ENCODE measurements around the gene UQCR11.
"Not testable (repeated sequence)": the region's sequence is repeated elsewhere in the genome, so short reads cannot be mapped to it uniquely, and the experiment has no call there.

The UQCR11 gene

DNA sequence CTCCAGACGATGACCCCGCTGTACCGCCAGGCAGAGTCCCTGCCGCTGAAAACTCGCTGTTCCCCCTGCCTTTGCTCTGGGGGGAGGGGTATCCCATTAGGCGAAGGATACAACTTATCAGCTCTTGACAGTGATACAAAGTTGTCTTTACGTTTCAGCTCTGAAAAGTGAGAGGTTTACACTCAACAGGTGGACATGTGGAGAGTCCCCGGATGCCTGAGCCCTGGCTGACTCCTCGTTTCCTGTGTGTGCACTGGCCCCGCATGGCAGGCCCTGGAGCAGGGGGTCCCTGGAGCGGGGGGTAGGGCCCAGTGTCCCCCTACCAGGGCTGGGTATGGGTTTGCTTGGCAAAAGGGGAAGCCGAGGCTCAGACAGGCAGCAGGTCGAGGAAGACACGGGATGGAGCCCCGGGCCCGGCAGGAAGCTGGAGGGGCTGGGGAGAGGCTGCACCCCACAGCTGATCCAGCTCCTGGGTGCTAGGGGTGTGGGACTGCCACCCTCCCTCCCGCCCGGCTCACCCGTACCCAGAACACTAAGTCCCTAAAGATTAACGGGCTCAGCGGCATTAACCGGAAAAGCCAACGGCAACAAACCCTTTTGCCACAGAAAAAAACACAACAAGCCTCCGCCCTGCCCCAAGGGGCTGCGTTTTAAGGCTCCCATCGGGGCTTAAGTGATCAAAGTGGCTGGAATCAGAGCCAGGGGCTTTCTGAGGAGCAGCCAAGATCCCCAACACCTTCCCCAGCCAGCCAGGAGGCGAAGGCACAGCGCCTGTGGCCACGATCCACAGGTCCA, 41.6 kb upstream of the UQCR11 start:
- Mint-ChIP-seq H3K27ac (no peak overlapping the region), H3K27me3 (no peaks in the 10 kb centered on the region), H3K9me3 (no peaks in the 10 kb centered on the region), H3K4me1 (peaks cover 16% of the 10 kb centered on the region), H3K36me3 (peaks cover 9% of the 10 kb centered on the region), H3K4me3 (no peak overlapping the region)
- CTCF ChIA-PET: no interaction called here
- no peak for DNase-seq

DNA sequence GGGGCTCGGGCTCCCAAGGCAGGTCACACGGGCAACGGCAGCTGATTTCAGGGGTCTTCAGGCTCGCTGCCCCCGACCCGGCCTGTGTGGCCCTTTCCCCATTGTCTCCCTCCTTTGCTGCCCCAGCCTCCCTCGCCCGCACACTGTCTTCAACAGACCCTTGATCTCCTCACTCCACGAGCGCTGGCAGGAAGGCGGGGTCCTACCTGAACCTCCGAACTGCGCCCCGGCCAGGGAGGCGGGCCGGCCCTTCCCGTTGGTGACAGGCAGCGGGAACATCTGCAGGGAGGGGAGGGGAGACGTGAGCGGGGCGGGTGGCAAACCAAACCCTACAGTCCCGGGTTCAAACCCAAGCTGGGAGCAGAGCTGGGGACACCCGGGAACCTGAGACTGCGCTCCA, 40.9 kb upstream of the UQCR11 start:
- Mint-ChIP-seq H3K27ac (no peak overlapping the region), H3K36me3 (peaks cover 10% of the 10 kb centered on the region)
- CTCF ChIA-PET: no interaction called here

DNA sequence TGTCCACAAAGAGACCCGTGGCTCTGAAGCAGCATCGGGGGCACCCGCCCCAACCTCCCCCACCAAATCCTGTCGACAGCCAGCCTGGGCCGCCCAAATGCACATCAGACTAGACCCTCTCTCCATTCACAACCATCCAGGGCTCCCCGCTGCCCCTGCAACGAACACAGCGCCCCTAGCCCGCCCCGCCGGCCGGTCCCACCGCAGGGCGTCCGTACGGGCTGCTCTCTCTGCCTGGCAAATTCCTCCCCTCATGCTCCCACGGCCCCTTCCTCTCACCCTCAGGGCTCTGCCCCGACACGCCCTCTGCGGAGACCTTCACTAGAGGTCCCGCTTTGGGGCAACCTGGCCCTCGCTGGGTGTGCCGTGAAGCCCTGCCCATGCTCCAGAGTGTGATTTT, 40.0 kb upstream of the UQCR11 start:
- no peaks in the 10 kb centered on the region for H3K27me3 Mint-ChIP-seq
- no peak overlapping the region for H3K27ac Mint-ChIP-seq
- no peak for DNase-seq
- no peak overlapping the region for H3K4me3 Mint-ChIP-seq
- CTCF ChIA-PET: no interaction called here
- H3K36me3 Mint-ChIP-seq: peaks cover 11% of the 10 kb centered on the region
- no peaks in the 10 kb centered on the region for H3K9me3 Mint-ChIP-seq
- H3K4me1 Mint-ChIP-seq: peaks cover 9% of the 10 kb centered on the region

More for the DNA sequence above, 40.9 kb upstream of the UQCR11 start:
- no peaks in the 10 kb centered on the region for H3K9me3 Mint-ChIP-seq
- DNase-seq: no peak
- no peak overlapping the region for H3K4me3 Mint-ChIP-seq
- no peaks in the 10 kb centered on the region for H3K27me3 Mint-ChIP-seq
- peaks cover 16% of the 10 kb centered on the region for H3K4me1 Mint-ChIP-seq

- CTCF ChIA-PET: no interaction called here
- Mint-ChIP-seq H3K27me3 (no peaks in the 10 kb centered on the region), H3K9me3 (no peaks in the 10 kb centered on the region), H3K4me3 (no peak overlapping the region), H3K4me1 (peaks cover 6% of the 10 kb centered on the region), H3K36me3 (peaks cover 18% of the 10 kb centered on the region), H3K27ac (no peak overlapping the region)
- no peak for DNase-seq
Measured at GRCh38 chr19:1644070-1644469, 38.8 kb upstream of the UQCR11 start.

- not testable (repeated sequence) for DNase-seq, H3K27me3 Mint-ChIP-seq, H3K27ac Mint-ChIP-seq, H3K4me1 Mint-ChIP-seq, H3K9me3 Mint-ChIP-seq, H3K4me3 Mint-ChIP-seq
- CTCF ChIA-PET: interaction anchor here (1.3 kb wide), 1 partner anchor 30 kb away, joined by 3 read pairs; no protein-coding TSS in a partner anchor
- peaks cover 31% of the 10 kb centered on the region for H3K36me3 Mint-ChIP-seq
Measured at GRCh38 chr19:1640893-1641448, 35.7 kb upstream of the UQCR11 start.

- no peak for DNase-seq
- CTCF ChIA-PET: no interaction called here
- H3K4me1 Mint-ChIP-seq: peaks cover 2% of the 10 kb centered on the region
- H3K4me3 Mint-ChIP-seq: no peak overlapping the region
- no peaks in the 10 kb centered on the region for H3K9me3 Mint-ChIP-seq
- H3K36me3 Mint-ChIP-seq: peaks cover 36% of the 10 kb centered on the region
- H3K27ac Mint-ChIP-seq: no peak overlapping the region
- H3K27me3 Mint-ChIP-seq: no peaks in the 10 kb centered on the region
Measured at GRCh38 chr19:1636325-1637236, 31.3 kb upstream of the UQCR11 start.

DNA sequence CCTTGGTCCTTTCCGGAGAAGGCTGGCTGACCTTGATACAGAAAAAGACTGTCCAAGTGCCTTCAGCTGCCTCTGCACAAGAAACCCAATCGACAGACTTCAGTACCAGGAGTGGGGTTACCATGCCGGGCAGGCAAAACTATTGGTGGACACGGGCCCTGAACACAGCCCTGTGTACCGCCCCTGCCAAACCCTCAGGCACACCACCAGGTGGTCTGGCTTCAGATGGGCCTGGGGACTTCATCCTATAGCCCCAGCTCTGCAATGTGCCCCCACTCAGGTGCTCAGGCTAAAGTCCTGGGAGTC, 29.6 kb upstream of the UQCR11 start:
- H3K4me1 Mint-ChIP-seq: peaks cover 2% of the 10 kb centered on the region
- H3K27ac Mint-ChIP-seq: no peak overlapping the region
- no peaks in the 10 kb centered on the region for H3K9me3 Mint-ChIP-seq
- DNase-seq: no peak
- no peak overlapping the region for H3K4me3 Mint-ChIP-seq
- peaks cover 34% of the 10 kb centered on the region for H3K36me3 Mint-ChIP-seq
- no peaks in the 10 kb centered on the region for H3K27me3 Mint-ChIP-seq
- CTCF ChIA-PET: no interaction called here

GRCh38 chr19:1634242-1634937, 29.1 kb upstream of the UQCR11 start:
- Mint-ChIP-seq H3K36me3 (peaks cover 30% of the 10 kb centered on the region), H3K27me3 (no peaks in the 10 kb centered on the region), H3K4me1 (no peaks in the 10 kb centered on the region), H3K27ac (no peak overlapping the region), H3K9me3 (no peaks in the 10 kb centered on the region), H3K4me3 (no peak overlapping the region)
- no peak for DNase-seq
- CTCF ChIA-PET: no interaction called here

- Mint-ChIP-seq H3K27ac (no peak overlapping the region), H3K9me3 (no peaks in the 10 kb centered on the region), H3K4me3 (no peak overlapping the region), H3K36me3 (peaks cover 22% of the 10 kb centered on the region), H3K4me1 (no peaks in the 10 kb centered on the region), H3K27me3 (no peaks in the 10 kb centered on the region)
- CTCF ChIA-PET: no interaction called here
- DNase-seq: no peak
Measured at GRCh38 chr19:1633269-1633826, 28.1 kb upstream of the UQCR11 start.

GRCh38 chr19:1632462-1633268, 27.4 kb upstream of the UQCR11 start:
- no peak for DNase-seq
- Mint-ChIP-seq H3K4me3 (no peak overlapping the region), H3K9me3 (no peaks in the 10 kb centered on the region), H3K27me3 (no peaks in the 10 kb centered on the region), H3K27ac (no peak overlapping the region), H3K4me1 (no peaks in the 10 kb centered on the region), H3K36me3 (peaks cover 18% of the 10 kb centered on the region)
- CTCF ChIA-PET: no interaction called here

- Mint-ChIP-seq H3K9me3 (no peaks in the 10 kb centered on the region), H3K4me3 (no peak overlapping the region), H3K36me3 (peaks cover 17% of the 10 kb centered on the region), H3K27me3 (no peaks in the 10 kb centered on the region), H3K4me1 (no peaks in the 10 kb centered on the region), H3K27ac (no peak overlapping the region)
- CTCF ChIA-PET: no interaction called here
- no peak for DNase-seq
Measured at GRCh38 chr19:1631557-1632100, 26.4 kb upstream of the UQCR11 start.

- Mint-ChIP-seq H3K36me3 (peaks cover 15% of the 10 kb centered on the region), H3K9me3 (no peaks in the 10 kb centered on the region), H3K27me3 (no peaks in the 10 kb centered on the region), H3K27ac (no peak overlapping the region), H3K4me3 (no peak overlapping the region), H3K4me1 (no peaks in the 10 kb centered on the region)
- CTCF ChIA-PET: no interaction called here
- DNase-seq: no peak
Measured at GRCh38 chr19:1630811-1631210, 25.5 kb upstream of the UQCR11 start.

DNA sequence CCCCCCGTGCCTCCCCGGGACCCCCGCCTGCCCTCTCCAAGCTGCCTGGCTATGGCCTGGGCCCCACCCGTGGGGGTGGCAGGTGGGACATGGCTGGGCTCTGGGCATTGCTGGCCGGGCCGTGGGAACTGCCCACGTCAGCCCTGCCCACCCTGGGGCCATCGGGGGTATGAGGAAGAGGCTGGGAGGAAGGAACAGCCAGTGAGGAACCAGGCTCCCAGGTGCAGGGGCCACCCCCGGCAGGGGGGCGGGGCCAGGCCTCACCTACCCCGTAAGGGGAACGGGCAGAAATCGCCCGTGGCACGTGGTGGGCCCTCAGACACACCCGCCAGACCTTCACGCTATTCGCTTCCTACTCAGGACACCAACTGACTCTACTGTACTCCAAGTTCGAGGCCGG, 24.8 kb upstream of the UQCR11 start:
- Mint-ChIP-seq H3K27me3 (no peaks in the 10 kb centered on the region), H3K9me3 (no peaks in the 10 kb centered on the region), H3K36me3 (peaks cover 7% of the 10 kb centered on the region), H3K4me3 (no peak overlapping the region), H3K27ac (no peak overlapping the region), H3K4me1 (no peaks in the 10 kb centered on the region)
- CTCF ChIA-PET: no interaction called here
- DNase-seq: no peak

Data from activated naive CD4-positive, alpha-beta T cell treated with anti-CD3 and anti-CD28 coated beads, Interleukin-2, amount 10 ng/mL, durations not matched to agents 7 days and 5 days (primary cell).